SK-N-SH (cell line): ENCODE data around the gene SIRPD. TPM values are rescaled to one million over a fixed set of nuclear protein-coding genes. Genes with fewer than 3 reads are reported as not detected.

Experiments used
- CTCF ChIA-PET: fragments of 300-600, 350-600 bp; formaldehyde crosslinking; extraction: SDS; loops from one replicate; lab custom pipeline; 2021; lab: Yijun Ruan, JAX
- POLR2A ChIA-PET: fragments of 350-600 bp; sonication (Branson Sonifier 250); formaldehyde crosslinking; extraction: SDS; loops from one replicate; lab custom pipeline; 2020; ENCODE audit warnings: antibody characterized with exemption, inconsistent platforms; lab: Yijun Ruan, JAX
- DNase-seq: peaks from one replicate; pipeline ENCODE4 v3.0.0; 2012
- H2AFZ ChIP-seq: fragments of 200-600 bp; sonication (generic); 2 replicates; pipeline ENCODE4 v1.8.1; 2016; ENCODE audit warnings: antibody characterized with exemption, mild to moderate bottlenecking, low read depth
- H3F3A ChIP-seq: fragments of 200-600 bp; sonication (generic); replicated peaks from 2 replicates; pipeline ENCODE3; 2016; ENCODE audit warnings: antibody characterized with exemption, mild to moderate bottlenecking; ENCODE audit not compliant: insufficient read depth
- H3K27ac ChIP-seq, 2 experiments: fragments of 200-500 bp in 1 of 2; fragments of 200-600 bp in 1 of 2; sonication (Bioruptor generic) in 1 of 2; sonication (generic), shearing (Covaris generic) in 1 of 2; 2 replicates each; pipeline versions ENCODE4 v1.5.1 to v1.6.1; 2014 to 2016; ENCODE audit warnings: low read depth in 2 of 2, inconsistent platforms in 1 of 2, low read length in 1 of 2, mild to moderate bottlenecking in 1 of 2, mixed read lengths in 1 of 2
- H3K27me3 ChIP-seq: fragments of 200-600 bp; sonication (generic), shearing (Covaris generic); 2 replicates; pipeline ENCODE4 v1.6.1; 2016; ENCODE audit warnings: mixed run types; ENCODE audit not compliant: insufficient read depth
- H3K36me3 ChIP-seq, 2 experiments: fragments of 200-500 bp in 1 of 2; fragments of 200-600 bp in 1 of 2; sonication (Bioruptor generic) in 1 of 2; sonication (generic) in 1 of 2; replicated peaks in 1 of 2; 2 replicates each; pipeline versions ENCODE3 to v1.5.1; 2014 to 2016; ENCODE audit warnings: low read length in 1 of 2, mild to moderate bottlenecking in 1 of 2; ENCODE audit not compliant: insufficient read depth in 2 of 2, control insufficient read depth in 1 of 2
- H3K4me1 ChIP-seq, 2 experiments: fragments of 200-500 bp in 1 of 2; fragments of 200-600 bp in 1 of 2; sonication (Bioruptor generic) in 1 of 2; sonication (generic), shearing (Covaris generic) in 1 of 2; 2 replicates each; pipeline versions ENCODE4 v1.5.1 to v1.6.1; 2014 to 2016; ENCODE audit warnings: low read depth in 1 of 2, low read length in 1 of 2, mixed run types in 1 of 2; ENCODE audit not compliant: insufficient read depth in 2 of 2, control insufficient read depth in 1 of 2
- H3K4me2 ChIP-seq: fragments of 200-600 bp; sonication (generic), shearing (Covaris generic); 2 replicates; pipeline ENCODE4 v1.6.1; 2017; ENCODE audit warnings: mixed run types
- H3K4me3 ChIP-seq, 2 experiments: fragments of 200-500 bp in 1 of 2; fragments of 200-600 bp in 1 of 2; sonication (Bioruptor generic) in 1 of 2; sonication (generic), shearing (Covaris generic) in 1 of 2; 2 replicates each; pipeline versions ENCODE4 v1.5.1 to v1.8.1; 2014 to 2016; ENCODE audit warnings: low read depth in 2 of 2, inconsistent platforms in 1 of 2, low read length in 1 of 2, mild to moderate bottlenecking in 1 of 2, mixed read lengths in 1 of 2, moderate library complexity in 1 of 2
- H3K79me2 ChIP-seq: fragments of 200-600 bp; sonication (generic); 2 replicates; pipeline ENCODE4 v1.8.1; 2017; ENCODE audit warnings: mild to moderate bottlenecking; ENCODE audit not compliant: insufficient read depth
- H3K9ac ChIP-seq: fragments of 200-600 bp; sonication (generic); 2 replicates; pipeline ENCODE4 v1.6.1; 2017; ENCODE audit warnings: mixed run types
- H3K9me2 ChIP-seq: fragments of 200-600 bp; sonication (generic); 2 replicates; pipeline ENCODE4 v1.6.1; 2017; ENCODE audit warnings: mixed run types
- H3K9me3 ChIP-seq: fragments of 200-600 bp; sonication (generic); 2 replicates; pipeline ENCODE4 v1.6.1; 2017; ENCODE audit warnings: mixed run types, mild to moderate bottlenecking, moderate library complexity
- H4K20me1 ChIP-seq: fragments of 200-600 bp; sonication (generic); 2 replicates; pipeline ENCODE4 v1.6.1; 2017; ENCODE audit warnings: mild to moderate bottlenecking, mixed run types; ENCODE audit not compliant: insufficient read depth
- FOXJ3 ChIP-seq: sonication (generic); formaldehyde crosslinking; IDR thresholded peaks from 2 replicates; pipeline ENCODE4 v1.5.1; 2020; ENCODE audit warnings: mild to moderate bottlenecking, missing genetic modification reagents
- FOXM1 ChIP-seq: IDR thresholded peaks from 2 replicates; pipeline ENCODE4 v1.4.0; 2012; ENCODE audit warnings: low read depth, mild to moderate bottlenecking
- MAX ChIP-seq: IDR thresholded peaks from 2 replicates; pipeline ENCODE4 v1.4.0; 2012; ENCODE audit warnings: low read depth
- RCOR1 ChIP-seq: fragments of 150-350 bp; IDR thresholded peaks from 2 replicates; pipeline ENCODE4 v1.6.1; 2017; ENCODE audit warnings: antibody characterized with exemption, low read length
- RFX5 ChIP-seq: IDR thresholded peaks from 2 replicates; pipeline ENCODE4 v1.6.1; 2012; ENCODE audit warnings: mild to moderate bottlenecking, improper control_type of control experiment, low read length
- SMC3 ChIP-seq: IDR thresholded peaks from 2 replicates; pipeline ENCODE4 v1.6.1; 2012; ENCODE audit warnings: low read depth, low read length, improper control_type of control experiment
- TAF1 ChIP-seq: IDR thresholded peaks from 2 replicates; pipeline ENCODE4 v1.6.1; 2012; ENCODE audit warnings: low read depth, mild to moderate bottlenecking, low read length, moderate library complexity, borderline replicate concordance
- USF1 ChIP-seq: IDR thresholded peaks from 2 replicates; pipeline ENCODE4 v1.4.0; 2012; ENCODE audit warnings: low read depth, borderline replicate concordance
- USF2 ChIP-seq: fragments of 150-350 bp; IDR thresholded peaks from 2 replicates; pipeline ENCODE4 v1.6.1; 2017; ENCODE audit warnings: antibody characterized with exemption, low read length, low read depth, borderline replicate concordance
- ZBTB33 ChIP-seq: IDR thresholded peaks from 2 replicates; pipeline ENCODE4 v1.4.0; 2012; ENCODE audit warnings: low read depth, borderline replicate concordance
- WGBS: methylation state at CpG from one replicate; pipeline ENCODE4 v1.1.6; 2017; ENCODE audit warnings: low lambda C conversion rate; 5-methylcytosine and 5-hydroxymethylcytosine counted together
- polyA plus RNA-seq, 3 experiments: library from polyadenylated mRNA; depleted of rRNA; stranded (reverse); fragments of >200 nt; gene quantifications; 2 replicates each; pipeline ENCODE4 v1.2.3, GENCODE V29; 2012
- TF ChIP-seq, protein P1 (sequence below): IDR thresholded peaks from 2 replicates; pipeline ENCODE4 v1.6.1; 2012; ENCODE audit warnings: mild to moderate bottlenecking, low read depth, low read length, moderate library complexity

SIRPD gene
- polyA plus RNA-seq, 1 of the 3 experiments (the other 2 are of a cell fraction): not detected

- H3K9me2 ChIP-seq: no peaks in the 10 kb centered on the region
- 20% methylated on average over 2 of the region's 2 CpGs for WGBS
- H2AFZ ChIP-seq: no peak overlapping the region
- no peaks in the 10 kb centered on the region for H3K36me3 ChIP-seq
- ChIA-PET POLR2A (no interaction called here), CTCF (interaction anchor here (0.9 to 1.7 kb wide), 2 partner anchors 14 to 15 kb away, joined by 3 to 10 read pairs; no protein-coding TSS in a partner anchor)
- H3K9me3 ChIP-seq: no peaks in the 10 kb centered on the region
- TF ChIP-seq FOXJ3 (CRISPR knock-in tag): no peak
- no peak for TF ChIP-seq SMC3
- no peak for TF ChIP-seq USF1
- no peak for TF ChIP-seq MAX
- TF ChIP-seq, protein P1, sequence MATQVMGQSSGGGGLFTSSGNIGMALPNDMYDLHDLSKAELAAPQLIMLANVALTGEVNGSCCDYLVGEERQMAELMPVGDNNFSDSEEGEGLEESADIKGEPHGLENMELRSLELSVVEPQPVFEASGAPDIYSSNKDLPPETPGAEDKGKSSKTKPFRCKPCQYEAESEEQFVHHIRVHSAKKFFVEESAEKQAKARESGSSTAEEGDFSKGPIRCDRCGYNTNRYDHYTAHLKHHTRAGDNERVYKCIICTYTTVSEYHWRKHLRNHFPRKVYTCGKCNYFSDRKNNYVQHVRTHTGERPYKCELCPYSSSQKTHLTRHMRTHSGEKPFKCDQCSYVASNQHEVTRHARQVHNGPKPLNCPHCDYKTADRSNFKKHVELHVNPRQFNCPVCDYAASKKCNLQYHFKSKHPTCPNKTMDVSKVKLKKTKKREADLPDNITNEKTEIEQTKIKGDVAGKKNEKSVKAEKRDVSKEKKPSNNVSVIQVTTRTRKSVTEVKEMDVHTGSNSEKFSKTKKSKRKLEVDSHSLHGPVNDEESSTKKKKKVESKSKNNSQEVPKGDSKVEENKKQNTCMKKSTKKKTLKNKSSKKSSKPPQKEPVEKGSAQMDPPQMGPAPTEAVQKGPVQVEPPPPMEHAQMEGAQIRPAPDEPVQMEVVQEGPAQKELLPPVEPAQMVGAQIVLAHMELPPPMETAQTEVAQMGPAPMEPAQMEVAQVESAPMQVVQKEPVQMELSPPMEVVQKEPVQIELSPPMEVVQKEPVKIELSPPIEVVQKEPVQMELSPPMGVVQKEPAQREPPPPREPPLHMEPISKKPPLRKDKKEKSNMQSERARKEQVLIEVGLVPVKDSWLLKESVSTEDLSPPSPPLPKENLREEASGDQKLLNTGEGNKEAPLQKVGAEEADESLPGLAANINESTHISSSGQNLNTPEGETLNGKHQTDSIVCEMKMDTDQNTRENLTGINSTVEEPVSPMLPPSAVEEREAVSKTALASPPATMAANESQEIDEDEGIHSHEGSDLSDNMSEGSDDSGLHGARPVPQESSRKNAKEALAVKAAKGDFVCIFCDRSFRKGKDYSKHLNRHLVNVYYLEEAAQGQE: no peak
- no peak for TF ChIP-seq ZBTB33
- TF ChIP-seq USF2: no peak
- no peak for TF ChIP-seq TAF1
- no peak for TF ChIP-seq RFX5
- no peak for TF ChIP-seq FOXM1
- no peak for TF ChIP-seq RCOR1
- H3K27me3 ChIP-seq: peaks cover 50% of the 10 kb centered on the region
- H3K9ac ChIP-seq: no peak overlapping the region
- H4K20me1 ChIP-seq: no peaks in the 10 kb centered on the region
- DNase-seq: no peak
- no peak overlapping the region for H3K4me3 ChIP-seq
- H3K4me1 ChIP-seq: no peaks in the 10 kb centered on the region
- no peak overlapping the region for H3K27ac ChIP-seq
- H3F3A ChIP-seq: no peaks in the 10 kb centered on the region
- no peaks in the 10 kb centered on the region for H3K79me2 ChIP-seq
- H3K4me2 ChIP-seq: no peak overlapping the region
These were observed 68.2 kb downstream of the SIRPD start for GRCh38 chr20:1489325-1489724.
